H1 (cell line): ENCODE results near the gene ZNF823.

Source experiments
- CEBPB ChIP-seq: IDR thresholded peaks from 2 replicates; pipeline ENCODE4 v1.6.1; 2012; ENCODE audit warnings: low read depth, low read length
- RNF2 ChIP-seq: fragments of 200-900, 300-1000 bp; sonication (generic); IDR thresholded peaks from 2 replicates; pipeline ENCODE4 v1.7.1; 2016; ENCODE audit warnings: borderline replicate concordance, low read depth, mild to moderate bottlenecking, antibody characterized with exemption, low read length; ENCODE audit not compliant: poor library complexity, severe bottlenecking; ENCODE audit errors: missing control alignments
- SP1 ChIP-seq: IDR thresholded peaks from 2 replicates; pipeline ENCODE4 v1.6.1; 2011; ENCODE audit warnings: low read depth, low read length
- USF2 ChIP-seq: IDR thresholded peaks from 2 replicates; pipeline ENCODE4 v1.6.1; 2011; ENCODE audit warnings: low read length, improper control_type of control experiment

- TF ChIP-seq USF2, result no peak
- no peak for TF ChIP-seq CEBPB
- TF ChIP-seq RNF2, result no peak
- TF ChIP-seq SP1, result no peak
Observed at GRCh38 chr19:11699931-11700794, 38.6 kb downstream of the ZNF823 start.
